Measurements from ENCODE around the gene MAEL.
"Not testable (repeated sequence)": the region's sequence is repeated elsewhere in the genome, so short reads cannot be mapped to it uniquely, and the experiment has no call there.

MAEL gene

DNA sequence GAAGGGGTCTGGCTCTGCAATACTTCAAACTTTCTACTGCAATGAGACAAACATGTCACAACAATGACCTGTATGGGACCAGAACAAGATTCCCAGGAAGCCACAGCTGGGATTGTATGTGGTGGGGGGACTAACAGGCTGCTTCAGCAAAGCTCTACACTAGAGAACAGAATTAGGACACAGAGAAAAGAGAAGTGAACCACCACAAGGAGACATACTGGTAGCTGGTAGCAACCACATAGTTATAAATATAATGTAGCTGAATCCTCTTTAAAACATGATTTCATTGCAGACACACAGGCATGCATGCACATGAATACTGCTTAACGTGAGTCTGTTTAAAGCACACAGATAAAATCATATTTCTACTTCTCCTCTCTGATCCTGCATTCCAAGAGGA, 10.3 kb upstream of the MAEL start:
- DNase-seq (ENCODE audit: low read depth) = no peak

DNA sequence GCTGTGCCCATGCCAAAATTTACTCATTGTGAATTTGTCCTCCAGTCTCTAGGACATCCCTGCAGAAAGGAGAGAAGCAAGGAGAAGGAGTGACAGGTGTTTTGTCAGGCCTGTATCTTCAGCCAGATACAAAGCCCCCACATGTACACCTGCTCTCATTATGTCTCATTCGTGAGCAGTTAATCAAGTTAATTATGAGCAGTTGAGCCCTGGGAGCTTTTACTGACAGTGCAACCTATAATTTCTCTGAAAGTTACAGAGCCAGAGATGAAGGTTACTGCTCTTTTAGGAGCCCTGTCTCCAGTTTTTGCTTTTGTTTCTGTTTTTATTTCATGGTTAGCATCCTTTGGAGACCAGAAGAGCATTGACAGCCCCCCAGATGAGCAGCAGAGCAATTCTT, 8.7 kb upstream of the MAEL start:
- no peak for DNase-seq (ENCODE audit: low read depth)

DNA sequence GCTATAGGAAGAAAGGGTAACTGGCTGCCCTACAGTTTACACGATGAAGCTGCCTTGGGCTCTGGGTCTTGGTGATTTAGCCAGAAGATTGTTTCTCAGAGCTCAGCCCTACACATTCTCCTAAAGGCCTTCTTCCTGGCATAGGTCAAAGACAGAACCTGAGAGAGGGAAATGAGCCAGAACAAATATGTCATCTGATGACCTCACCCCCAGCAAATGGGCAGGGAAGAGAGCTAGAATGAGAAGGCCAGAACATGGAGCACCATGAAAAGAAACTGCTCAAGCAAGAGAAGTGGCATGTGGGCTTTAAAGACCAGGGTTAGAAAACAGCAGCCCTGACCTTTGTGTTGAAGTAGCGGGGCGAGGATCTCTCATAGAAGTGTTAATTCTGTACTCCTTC, 8.3 kb upstream of the MAEL start:
- no peak for DNase-seq (ENCODE audit: low read depth)

DNA sequence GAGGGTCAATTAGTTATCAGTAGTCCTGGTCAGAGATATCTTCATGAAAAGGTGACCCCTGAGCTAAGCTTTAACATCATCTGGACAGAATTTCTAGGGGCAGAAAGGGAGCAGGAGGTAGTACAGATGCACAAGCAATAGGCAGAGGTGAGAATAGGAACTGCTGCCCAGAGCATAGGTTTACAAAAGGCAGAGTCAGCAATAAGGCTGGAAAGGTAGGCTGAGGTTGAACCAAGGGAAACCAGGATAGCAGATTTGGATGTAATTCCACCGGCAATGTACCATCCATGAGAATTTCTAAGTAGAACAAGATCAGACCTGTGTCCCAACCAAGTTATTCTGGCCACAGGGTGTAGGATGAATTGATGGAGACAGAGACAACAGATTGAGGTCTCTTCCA, 7.5 kb upstream of the MAEL start:
- no peak for DNase-seq (ENCODE audit: low read depth)

DNA sequence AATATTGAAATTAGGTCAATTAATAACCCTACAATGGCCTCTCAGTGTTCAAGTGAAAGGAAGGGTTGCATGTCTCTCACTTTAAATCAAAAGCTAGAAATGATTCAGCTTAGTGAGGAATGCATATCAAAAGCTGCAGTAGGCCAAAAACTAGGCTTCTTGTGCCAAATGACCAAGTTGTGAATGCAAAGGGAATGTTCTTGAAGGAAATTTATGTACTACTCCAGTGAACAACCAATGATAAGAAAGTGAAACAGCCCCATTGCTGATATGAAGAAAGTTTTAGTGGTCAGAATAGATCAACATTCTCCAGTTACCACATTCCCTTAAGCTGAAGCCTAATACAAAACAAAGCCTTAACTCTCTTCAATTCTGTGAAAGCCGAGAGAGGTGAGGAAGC, 10.0 kb downstream of the MAEL start:
- no peak for DNase-seq (ENCODE audit: low read depth)

DNA sequence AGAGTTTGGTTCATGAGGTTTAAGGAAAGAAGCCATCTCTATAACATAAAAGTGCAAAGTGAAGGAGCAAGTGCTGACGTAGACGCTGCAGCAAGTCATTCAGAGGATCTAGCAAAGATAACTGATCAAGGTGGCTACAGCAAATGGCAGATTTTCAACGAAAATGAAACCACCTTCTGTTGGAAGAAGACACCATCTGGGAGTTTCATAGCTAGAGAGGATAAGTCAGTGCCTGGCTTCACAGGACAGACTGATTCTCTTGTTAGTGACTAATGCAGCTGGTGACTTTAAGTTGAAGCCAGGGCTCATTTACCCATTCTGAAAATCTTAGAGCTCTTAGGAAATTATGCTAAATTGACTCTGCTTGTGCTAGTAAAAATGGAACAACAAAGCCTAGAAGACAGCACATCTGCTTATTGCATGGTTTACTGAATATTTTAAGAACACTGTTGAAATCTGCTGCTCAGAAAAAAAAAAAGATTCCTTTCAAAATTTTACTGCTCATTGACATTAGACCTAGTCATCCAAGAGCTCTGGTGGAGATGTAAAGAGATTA, 10.5 kb downstream of the MAEL start:
- DNase-seq (ENCODE audit: low read depth) = no peak

DNA sequence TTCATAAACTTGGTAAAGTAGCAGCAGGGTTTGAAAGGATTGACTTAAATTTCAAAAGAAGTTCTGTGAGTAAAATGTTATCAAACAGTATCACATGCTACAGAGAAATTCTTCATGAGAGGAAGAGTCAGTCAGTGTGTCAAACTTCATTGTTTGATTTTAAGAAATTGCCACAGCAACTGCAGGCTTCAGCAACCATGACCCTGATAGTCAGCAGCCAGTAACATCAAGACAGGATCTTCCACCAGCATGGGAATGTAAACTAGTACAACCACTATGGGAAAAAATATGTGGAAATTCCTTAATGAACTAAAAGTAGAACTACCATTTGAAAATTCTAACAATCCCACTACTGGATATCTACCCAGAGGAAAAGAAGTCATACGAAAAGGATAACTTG, 11.5 kb downstream of the MAEL start:
- no peak for DNase-seq (ENCODE audit: low read depth)

DNA sequence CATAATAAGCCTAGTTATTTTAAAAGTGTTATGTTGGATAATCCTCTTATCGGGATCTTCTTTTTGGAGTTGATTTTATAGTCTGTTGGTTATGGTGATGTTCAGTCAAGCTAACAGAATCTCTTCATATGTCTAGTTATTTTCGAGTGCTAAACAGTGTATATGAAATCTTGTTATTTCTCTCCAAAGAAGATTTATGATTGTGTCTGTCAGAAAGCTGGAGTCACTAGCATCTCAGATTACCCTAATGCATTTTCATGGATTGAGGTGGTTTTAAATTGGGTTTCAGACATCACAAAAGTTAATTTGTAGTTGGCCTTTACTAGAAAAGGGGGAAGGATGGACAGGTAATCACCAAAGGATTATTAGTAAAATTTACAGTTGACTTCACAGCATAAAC, 13.3 kb downstream of the MAEL start:
- no peak for DNase-seq (ENCODE audit: low read depth)

DNA sequence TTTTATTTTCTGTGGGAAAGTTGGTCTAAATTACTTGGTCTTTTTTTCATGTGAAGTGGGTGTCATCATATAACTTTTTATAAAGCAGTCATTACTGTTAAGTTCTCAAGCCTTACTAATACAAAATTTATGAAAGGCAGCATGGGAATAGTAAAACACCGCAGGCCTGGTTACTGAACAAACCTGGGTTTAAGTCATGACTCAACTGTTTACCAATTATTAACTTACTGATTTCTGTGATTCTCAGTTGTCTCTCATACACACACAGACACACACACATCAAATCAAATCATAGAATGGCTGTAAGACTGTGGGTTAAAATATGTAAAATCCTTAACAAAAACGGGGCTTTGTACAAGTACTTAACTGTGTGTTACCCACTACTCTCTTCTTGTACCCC, 14.6 kb downstream of the MAEL start:
- DNase-seq (ENCODE audit: low read depth) = no peak

DNA sequence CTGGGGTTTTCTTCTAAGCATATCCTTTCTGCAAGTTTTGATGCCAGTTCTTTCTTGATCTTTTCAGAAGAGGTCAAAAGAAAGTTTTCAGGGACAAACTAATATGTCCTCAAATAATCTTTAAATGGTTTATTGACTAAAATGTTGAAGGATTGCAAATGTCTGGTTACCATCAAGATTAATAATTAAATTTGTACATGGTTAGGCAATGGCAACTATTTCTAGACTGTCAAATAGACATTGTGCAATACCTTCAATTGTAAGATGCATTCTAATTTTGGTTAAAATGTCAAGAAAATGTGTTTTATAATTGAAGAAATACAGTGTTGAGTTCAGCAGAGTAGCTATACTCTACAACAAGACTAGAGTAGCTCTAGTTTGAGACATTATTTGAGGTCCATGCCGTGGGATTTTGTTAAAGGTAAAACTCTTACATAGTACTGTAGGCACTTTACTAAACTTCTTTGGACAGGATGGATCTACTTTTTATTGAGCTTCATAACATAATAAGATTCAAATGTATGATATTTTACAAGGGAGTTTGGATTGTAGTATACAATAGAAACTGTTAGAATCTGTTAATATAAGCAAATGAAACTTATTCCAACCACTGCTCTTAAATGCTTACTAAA, 22.6 kb downstream of the MAEL start:
- no peak for DNase-seq (ENCODE audit: low read depth)

DNA sequence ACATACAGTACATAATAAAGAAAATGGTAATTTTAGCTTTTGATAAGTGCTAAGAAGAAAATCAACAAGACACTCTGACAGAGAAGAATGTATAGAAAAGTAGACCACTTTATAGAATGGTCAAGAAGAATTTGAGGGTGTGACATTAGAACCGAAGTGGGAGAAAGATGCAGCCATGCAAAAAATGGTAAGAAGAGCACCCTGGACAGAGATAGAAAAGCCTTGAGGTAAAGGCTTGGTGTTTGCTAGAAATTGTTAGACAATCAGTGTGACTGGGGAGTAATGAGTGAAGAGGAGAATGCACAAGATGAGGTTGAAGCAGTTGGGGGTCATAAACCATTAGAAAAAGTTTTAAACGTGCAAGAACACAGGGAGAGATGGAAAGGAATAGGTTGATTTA, 23.5 kb downstream of the MAEL start:
- no peak for DNase-seq (ENCODE audit: low read depth)

DNA sequence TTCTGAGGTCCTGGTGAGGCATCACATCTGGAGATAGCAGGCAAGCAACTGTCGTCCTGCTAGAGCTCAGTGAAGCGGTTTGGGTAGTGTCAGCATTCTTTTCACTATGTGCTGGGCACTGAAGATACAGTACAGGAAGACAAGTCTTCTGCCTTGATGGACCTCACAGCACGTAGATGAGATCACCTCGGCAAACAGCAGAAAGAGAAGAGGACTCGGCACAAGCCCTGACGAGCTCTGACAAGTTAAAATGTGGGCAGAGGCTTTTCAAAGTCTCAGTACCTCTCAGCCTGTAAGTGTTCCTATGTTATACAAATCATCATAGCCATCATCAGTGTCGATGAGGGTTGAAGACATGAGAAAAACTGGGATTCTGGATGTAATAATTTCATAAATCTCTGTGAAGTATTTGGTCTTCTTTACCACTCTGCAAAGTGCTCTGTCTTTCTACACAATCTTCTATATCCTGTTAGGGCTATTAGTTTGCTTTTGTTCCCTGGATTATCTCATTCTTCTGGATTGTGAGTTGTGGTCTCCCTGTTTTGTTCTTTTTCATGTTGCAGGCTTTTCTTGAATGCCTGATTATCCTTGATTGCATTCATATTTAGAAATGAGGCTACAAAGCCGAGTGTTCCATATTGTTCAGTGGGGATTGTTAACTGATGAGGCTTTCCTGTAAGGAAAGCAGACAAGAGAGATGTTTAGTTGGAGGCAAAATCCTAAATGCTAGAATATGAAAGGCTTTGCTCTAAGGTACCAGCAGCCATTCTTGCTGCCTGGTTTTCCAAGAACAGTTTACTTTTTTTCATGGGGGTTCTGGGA, 24.2 kb downstream of the MAEL start:
- DNase-seq (ENCODE audit: low read depth) = no peak

DNA sequence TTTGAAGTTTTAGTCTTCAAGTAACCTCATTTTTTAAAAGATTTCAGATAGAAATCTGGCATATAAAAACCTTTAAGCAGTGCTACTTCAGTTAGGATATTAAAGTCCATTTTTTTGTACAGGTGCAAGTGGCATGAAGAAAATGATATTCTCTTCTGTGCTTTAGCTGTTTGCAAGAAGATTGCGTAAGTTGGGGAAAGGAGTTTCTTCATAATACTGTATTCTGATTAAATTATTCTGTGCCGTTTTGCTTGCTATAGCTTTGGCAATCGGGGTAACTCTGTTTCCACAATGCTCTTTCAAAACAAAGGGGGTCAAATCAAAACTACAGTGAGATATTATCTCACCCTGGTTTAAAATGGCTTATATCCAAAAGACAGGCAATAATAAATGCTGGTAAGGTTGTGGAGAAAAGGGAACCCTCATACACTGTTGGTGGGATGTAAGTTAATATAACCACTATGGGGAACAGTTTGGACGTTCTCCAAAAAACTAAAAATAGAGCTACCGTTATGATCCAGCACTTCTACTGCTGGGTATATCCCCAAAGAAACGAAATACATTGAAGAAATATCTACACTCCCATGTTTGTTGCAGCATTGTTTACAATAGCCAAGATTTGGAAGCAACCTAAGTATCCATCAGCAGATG, 27.1 kb downstream of the MAEL start:
- DNase-seq (ENCODE audit: low read depth) = no peak

DNA sequence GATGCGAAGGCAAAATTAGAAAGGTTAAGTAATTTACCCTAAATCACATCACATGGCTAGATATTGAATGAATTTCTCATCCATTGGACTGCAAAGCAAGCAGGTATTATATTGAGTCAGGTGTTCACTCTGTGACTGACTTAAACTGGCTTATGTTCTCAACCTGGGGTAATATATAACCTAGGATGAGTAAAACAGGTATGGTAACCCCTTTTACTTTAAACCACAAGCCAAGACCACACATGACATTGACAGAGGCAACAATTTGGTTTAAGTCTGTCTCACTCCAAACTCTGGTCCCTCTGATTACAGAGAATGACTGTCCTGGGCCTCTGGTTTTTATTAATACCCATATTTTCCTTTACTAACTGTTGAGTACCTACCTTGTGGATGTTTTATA, 33.3 kb downstream of the MAEL start:
- DNase-seq (ENCODE audit: low read depth) = no peak

DNA sequence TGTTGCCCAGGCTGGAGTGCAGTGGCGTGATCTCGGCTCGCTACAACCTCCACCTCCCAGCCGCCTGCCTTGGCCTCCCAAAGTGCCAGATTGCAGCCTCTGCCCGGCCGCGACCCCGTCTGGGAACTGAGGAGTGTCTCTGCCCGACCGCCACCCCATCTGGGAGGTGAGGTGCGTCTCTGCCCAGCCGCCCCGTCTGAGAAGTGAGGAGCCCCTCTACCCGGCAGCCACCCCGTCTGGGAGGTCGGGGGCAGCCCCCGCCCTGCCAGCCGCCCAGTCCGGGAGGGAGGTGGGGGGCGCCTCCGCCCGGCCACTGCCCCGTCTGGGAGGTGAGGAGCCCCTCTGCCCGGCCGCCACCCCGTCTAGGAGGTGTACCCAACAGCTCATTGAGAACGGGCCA, 40.5 kb downstream of the MAEL start:
- DNase-seq (ENCODE audit: low read depth) = not testable (repeated sequence)

DNA sequence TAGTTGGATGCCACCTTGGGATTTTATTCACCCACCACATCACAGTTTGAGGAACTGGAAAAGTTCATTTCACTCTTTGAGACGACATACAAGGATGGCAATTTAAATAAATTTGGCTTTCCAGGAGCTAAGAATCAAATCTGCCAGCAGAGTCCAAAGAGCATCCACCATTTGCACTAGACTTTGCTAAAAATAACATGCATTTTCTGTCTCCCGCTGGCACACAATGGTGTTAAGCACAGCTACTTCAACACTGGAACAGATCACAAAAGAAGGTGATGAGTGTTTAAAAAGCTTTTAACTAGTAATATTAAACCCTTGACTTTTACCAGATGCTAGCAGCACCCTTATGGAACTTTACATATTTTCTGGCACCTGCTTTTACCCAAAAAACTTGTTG, 44.6 kb downstream of the MAEL start:
- no peak for DNase-seq (ENCODE audit: low read depth)

DNA sequence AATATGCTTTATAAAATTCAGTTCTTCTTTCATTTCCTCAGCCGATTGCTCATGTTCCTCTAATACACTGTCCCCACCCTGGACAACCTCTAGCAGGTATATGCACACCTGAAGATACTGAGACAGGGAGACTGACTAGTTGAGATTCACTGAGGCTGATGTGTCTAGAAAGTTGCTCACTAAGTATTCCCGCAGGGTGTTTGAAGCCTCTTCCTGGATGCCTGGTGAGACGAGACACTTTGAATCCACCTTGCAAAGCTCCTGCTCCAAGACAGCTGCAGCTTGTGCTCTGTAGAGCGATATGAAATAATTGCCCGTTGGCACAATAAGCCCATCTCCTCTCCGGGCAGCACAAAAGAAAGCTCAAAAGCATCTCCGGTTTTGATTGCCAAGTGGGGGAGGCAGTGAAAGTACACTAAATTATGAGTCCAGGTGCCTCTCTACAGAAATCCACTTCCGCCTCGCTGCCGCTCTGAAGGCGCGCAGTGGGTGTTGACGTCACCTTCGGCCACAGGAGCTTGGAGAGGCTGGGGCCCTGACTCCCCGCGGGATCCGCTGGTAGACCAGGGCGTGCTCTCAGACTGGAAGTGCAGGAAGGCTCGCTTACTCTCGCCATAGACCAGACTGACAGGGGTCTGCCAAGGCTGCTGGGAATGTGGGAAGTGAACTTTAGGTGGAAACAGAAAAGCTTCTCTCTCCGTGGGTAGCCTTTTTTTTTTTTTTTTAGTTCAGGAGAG, 54.8 kb downstream of the MAEL start:
- DNase-seq (ENCODE audit: low read depth) = no peak

DNA sequence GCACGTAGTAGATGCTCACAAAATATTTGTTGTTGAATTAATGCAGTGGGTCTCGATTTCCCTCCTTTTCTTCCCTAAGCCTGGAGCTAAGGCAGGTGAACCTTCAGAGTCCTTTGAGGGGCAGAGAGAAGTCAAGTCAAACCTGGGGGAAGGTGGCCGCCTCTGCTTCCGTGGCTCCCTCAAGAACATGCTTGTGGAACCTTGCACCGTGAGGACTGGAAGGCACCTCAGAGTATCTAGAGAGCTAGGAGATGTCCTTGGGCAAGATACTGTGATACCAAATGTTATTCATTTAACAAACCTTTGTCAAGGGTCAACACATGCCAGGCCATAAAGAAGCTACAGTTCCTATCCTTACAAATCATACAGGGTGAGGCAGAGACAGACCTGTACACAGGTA, 62.8 kb downstream of the MAEL start:
- no peak for DNase-seq (ENCODE audit: low read depth)

DNA sequence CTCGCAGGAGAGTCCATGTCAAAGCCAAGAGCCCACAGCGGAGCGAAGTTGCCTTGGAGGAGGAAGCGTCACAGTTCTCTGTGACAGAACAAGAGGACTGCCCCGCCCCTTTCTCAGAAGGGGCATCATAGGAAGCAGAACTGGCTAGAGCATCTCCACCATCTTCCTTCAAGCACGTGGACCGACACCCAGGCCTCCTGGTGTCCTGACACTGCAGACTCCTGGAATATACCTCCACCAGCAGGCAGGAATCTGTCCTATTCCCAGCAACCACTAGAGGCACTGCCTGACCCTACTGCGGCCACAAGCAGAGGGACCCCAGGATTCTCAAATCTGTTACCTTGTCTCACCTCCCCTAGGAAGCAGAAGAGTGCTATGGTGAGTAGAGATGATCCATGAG, 63.3 kb downstream of the MAEL start:
- DNase-seq (ENCODE audit: low read depth) = no peak

DNA sequence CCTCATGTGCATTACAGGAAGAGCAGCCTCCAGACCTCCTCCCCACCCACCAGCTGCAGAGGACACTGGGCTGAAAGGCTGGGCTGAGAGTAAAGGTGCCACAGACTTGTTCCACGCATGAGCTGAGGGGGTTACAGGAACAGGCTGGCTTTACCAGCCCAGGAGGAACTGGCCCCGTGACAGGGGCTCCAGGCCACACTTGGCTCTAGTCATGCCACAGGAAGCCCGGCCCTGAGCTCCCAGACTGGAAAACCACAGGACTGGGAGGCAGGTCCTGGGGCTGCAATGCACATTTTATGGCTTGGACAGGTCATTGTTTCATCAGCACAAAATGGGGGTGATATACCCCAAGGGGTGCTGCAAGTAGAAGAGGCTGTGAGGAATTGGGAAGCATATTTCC, 65.5 kb downstream of the MAEL start:
- DNase-seq (ENCODE audit: low read depth) = no peak

DNA sequence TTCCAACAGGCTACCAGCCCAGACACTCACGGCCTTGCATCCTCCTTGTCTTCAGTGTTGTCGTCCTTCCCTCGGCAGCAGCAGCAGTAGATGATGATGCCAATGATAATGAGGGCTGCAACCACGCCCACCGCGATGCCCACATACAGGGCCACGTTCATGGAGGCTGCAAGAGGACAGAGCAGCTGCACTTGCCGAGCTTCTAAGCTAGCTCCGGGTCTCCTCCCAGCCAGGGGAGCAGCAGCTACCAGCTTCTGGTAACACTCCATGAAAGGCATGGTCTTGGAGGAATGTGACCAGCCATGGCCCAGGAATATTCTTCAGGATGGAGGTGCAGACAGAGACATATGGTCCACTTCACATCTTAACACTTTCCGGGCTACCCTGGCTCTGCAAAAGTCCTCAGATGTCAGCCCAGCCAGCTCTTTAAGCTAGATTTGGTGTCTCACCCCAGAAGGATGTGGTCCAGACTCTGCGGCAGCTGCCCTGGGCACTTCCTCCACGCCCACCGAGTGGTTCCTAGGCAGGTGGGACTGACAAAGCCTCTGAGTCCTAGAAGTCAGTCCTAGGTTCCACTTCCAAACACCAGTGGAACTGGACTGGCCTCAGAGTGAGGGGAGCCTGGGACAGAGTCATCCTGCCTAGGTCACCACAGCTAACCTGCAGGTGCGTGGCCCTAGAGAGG, 66.0 kb downstream of the MAEL start:
- DNase-seq (ENCODE audit: low read depth) = no peak

Measured in GM04504 (cell line).